Kidney epithelial cell (primary cell): ENCODE measurements around the gene DISP1. TPM values are rescaled to one million over a fixed set of nuclear protein-coding genes. Genes with fewer than 3 reads are reported as not detected.

Source experiments
- DNase-seq: peaks from one replicate; pipeline ENCODE4 v3.0.0-alpha.2; 2010; ENCODE audit warnings: low read depth
- H3K27me3 ChIP-seq: 2 replicates; pipeline ENCODE4 v1.6.0; 2011; ENCODE audit warnings: low read length; ENCODE audit not compliant: control insufficient read depth, insufficient read depth
- H3K36me3 ChIP-seq: 2 replicates; pipeline ENCODE4 v1.5.1; 2011; ENCODE audit warnings: low read length; ENCODE audit not compliant: control insufficient read depth, insufficient read depth
- H3K4me3 ChIP-seq: 2 replicates; pipeline ENCODE4 v1.5.1; 2011; ENCODE audit warnings: low read depth, mild to moderate bottlenecking, control low read depth, low read length
- total RNA-seq: library from RNA; depleted of rRNA; stranded (reverse); fragments of >200 nt; gene quantifications from 2 replicates; pipeline ENCODE4 v1.2.3, GENCODE V29; 2015
- TF ChIP-seq, protein P1 (sequence below): IDR thresholded peaks from 2 replicates; pipeline ENCODE4 v1.5.1; 2011; ENCODE audit warnings: mild to moderate bottlenecking, moderate library complexity, low read length, control low read depth, inconsistent platforms; ENCODE audit not compliant: insufficient read depth, poor library complexity, severe bottlenecking

The DISP1 gene
- total RNA-seq, 1 donor from 2014 or later: 4.7 TPM

DNA sequence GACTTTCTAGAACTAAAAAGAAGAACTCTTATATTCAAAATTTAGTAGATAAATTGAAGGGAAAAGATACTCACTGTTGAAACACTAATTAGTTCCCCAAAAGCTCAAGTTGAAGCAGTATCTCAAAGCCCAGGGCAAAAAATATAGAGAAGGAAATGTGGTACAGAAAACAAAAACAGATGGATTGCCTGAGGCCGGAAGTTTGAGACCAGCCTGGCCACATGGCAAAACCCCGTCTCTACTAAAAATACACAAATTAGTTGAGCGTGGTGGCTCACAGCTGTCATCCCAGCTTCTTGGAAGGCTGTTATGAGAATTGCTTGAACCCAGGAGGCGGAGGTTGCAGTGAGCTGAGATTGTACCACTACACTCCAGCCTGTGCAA is 41.9 kb upstream of the DISP1 start:
- no peak overlapping the region for H3K4me3 ChIP-seq
- H3K36me3 ChIP-seq: no peaks in the 10 kb centered on the region
- TF ChIP-seq, protein P1, sequence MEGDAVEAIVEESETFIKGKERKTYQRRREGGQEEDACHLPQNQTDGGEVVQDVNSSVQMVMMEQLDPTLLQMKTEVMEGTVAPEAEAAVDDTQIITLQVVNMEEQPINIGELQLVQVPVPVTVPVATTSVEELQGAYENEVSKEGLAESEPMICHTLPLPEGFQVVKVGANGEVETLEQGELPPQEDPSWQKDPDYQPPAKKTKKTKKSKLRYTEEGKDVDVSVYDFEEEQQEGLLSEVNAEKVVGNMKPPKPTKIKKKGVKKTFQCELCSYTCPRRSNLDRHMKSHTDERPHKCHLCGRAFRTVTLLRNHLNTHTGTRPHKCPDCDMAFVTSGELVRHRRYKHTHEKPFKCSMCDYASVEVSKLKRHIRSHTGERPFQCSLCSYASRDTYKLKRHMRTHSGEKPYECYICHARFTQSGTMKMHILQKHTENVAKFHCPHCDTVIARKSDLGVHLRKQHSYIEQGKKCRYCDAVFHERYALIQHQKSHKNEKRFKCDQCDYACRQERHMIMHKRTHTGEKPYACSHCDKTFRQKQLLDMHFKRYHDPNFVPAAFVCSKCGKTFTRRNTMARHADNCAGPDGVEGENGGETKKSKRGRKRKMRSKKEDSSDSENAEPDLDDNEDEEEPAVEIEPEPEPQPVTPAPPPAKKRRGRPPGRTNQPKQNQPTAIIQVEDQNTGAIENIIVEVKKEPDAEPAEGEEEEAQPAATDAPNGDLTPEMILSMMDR: no peak
- no peak for DNase-seq
- H3K27me3 ChIP-seq: no peaks in the 10 kb centered on the region

DNA sequence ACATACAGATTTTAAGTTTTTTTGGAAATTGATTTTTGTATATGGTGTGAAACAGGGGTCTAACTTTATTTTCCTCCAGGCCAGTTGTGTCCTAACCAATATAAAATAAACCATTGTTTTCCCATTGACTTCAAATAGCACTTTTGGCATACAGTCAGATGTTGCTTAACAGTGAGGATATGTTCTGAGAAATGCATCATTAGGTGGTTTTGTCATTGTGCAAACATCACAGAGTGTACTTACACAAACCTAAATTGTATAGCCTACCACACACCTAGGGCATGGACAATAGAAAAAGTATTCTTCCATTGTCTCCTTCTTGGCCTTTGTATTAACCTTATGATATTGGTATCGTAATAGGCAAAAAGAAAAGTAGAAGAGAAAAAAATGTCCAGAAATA is 37.4 kb upstream of the DISP1 start:
- no peaks in the 10 kb centered on the region for H3K36me3 ChIP-seq
- no peak overlapping the region for H3K4me3 ChIP-seq
- H3K27me3 ChIP-seq: no peaks in the 10 kb centered on the region
- TF ChIP-seq, protein P1: no peak
- no peak for DNase-seq

DNA sequence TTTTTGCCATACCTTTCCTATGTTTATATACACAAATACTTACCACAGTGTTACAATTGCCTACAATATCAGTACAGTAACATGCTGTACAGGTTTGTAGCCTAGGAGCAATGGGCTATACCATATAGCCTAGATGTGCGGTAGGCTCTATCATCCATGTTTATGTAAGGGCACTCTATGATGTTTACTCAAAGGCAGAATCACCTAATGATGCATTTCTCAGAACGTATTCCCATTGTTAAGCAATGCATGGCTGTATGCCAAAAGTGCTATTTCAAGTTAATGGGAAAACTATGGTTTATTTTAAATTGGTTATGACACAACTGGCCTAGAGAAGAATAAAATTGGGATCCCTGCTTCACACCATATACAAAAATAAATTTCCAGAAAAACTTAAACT is 36.9 kb upstream of the DISP1 start:
- TF ChIP-seq, protein P1: no peak
- Histone ChIP-seq H3K4me3 (no peak overlapping the region), H3K27me3 (no peaks in the 10 kb centered on the region), H3K36me3 (no peaks in the 10 kb centered on the region)
- no peak for DNase-seq

DNA sequence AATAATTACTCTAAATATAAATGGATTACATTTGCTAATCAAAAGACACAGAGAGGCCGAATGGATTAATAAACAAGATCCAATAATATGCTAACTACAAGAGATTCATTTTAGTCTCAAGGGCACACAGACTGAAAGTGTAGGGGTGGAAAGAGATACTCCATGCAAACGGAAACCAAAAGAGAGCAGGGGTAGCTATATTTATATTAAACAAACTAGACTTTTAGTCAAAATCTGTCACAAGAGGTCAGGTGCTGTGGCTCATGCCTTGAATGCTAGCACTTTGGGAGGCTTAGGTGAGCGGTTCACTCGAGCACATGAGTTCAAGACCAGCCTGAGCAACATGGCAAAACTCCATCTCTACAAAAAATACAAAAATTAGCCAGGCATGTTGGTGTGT is 33.6 kb upstream of the DISP1 start:
- Histone ChIP-seq H3K27me3 (peaks cover 3% of the 10 kb centered on the region), H3K4me3 (no peak overlapping the region), H3K36me3 (no peaks in the 10 kb centered on the region)
- DNase-seq: no peak
- TF ChIP-seq, protein P1: no peak

- TF ChIP-seq, protein P1: no peak
- H3K4me3 ChIP-seq: no peak overlapping the region
- peaks cover 3% of the 10 kb centered on the region for H3K27me3 ChIP-seq
- no peak for DNase-seq
- no peaks in the 10 kb centered on the region for H3K36me3 ChIP-seq
Measured at GRCh38 chr1:222783051-222783450, 31.8 kb upstream of the DISP1 start.

DNA sequence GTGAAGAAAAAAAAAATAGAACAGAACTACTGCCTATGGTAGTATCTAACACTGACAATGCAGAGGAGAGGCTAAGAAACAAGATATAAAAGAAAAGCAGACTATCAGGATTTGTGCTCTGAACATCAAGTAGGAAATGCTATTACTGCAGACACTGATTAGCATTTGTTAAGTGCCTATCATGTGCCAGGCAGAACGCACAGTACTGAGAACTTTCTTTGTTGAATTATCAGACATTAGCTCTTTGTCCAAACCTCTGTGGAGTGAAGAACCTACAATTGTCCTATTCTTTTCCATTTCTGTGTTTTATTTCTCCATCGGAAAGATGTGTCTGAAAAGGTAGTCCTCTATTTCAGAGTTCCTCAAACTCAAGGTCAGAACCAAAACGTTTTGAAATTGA is 30.5 kb upstream of the DISP1 start:
- no peak for DNase-seq
- TF ChIP-seq, protein P1: no peak
- Histone ChIP-seq H3K4me3 (no peak overlapping the region), H3K27me3 (peaks cover 3% of the 10 kb centered on the region), H3K36me3 (no peaks in the 10 kb centered on the region)
